ENCODE measurements around the gene MTHFD2L. TPM values are rescaled to one million over a fixed set of nuclear protein-coding genes. Genes with fewer than 3 reads are reported as not detected.

The MTHFD2L gene
- total RNA-seq, 1 donor from 2014 or later = 14.7 TPM

DNA sequence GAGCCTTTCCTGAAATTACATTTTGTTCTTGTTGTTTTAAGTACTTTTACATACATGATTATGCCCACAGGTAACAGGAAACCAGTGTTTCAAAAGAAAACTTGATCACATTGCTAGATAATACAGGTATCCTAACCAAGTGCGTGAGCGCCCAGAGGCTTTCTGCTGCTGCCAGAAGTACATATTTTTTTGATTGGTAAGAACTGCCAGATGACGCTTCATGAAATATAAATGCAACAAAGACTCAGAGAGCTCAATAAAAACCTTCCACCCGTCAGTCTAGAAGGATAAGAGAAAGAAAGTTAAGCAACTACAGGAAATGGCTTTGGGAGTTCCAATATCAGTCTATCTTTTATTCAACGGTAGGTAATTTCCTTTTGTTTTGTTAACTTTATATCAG, 150.3 kb downstream of the MTHFD2L start, which contains the start of gene EPGN:
TSS of gene EPGN (plus strand) at position 256 of the 400 bp plus-strand sequence. CDS start at position 320, 64 bp downstream.
- no peaks in the 10 kb centered on the region for H3K27me3 Mint-ChIP-seq (ENCODE audit: unreplicated experiment)
- H3K9me3 Mint-ChIP-seq (ENCODE audit: unreplicated experiment) = no peaks in the 10 kb centered on the region
- no peak for DNase-seq (ENCODE audit: extremely low spot score, unreplicated experiment)
- no peak within 1 kb of the TSS for H3K4me3 Mint-ChIP-seq (ENCODE audit: unreplicated experiment)
- H3K36me3 Mint-ChIP-seq (ENCODE audit: unreplicated experiment) = no peaks in the 10 kb centered on the region
- H3K4me1 Mint-ChIP-seq (ENCODE audit: unreplicated experiment) = peaks cover 2% of the 10 kb centered on the region
- H3K27ac Mint-ChIP-seq (ENCODE audit: unreplicated experiment) = no peak within 1 kb of the TSS
- TF ChIP-seq, protein P1, sequence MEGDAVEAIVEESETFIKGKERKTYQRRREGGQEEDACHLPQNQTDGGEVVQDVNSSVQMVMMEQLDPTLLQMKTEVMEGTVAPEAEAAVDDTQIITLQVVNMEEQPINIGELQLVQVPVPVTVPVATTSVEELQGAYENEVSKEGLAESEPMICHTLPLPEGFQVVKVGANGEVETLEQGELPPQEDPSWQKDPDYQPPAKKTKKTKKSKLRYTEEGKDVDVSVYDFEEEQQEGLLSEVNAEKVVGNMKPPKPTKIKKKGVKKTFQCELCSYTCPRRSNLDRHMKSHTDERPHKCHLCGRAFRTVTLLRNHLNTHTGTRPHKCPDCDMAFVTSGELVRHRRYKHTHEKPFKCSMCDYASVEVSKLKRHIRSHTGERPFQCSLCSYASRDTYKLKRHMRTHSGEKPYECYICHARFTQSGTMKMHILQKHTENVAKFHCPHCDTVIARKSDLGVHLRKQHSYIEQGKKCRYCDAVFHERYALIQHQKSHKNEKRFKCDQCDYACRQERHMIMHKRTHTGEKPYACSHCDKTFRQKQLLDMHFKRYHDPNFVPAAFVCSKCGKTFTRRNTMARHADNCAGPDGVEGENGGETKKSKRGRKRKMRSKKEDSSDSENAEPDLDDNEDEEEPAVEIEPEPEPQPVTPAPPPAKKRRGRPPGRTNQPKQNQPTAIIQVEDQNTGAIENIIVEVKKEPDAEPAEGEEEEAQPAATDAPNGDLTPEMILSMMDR (IDR thresholded peaks at IDR 0.05) = no peak

DNA sequence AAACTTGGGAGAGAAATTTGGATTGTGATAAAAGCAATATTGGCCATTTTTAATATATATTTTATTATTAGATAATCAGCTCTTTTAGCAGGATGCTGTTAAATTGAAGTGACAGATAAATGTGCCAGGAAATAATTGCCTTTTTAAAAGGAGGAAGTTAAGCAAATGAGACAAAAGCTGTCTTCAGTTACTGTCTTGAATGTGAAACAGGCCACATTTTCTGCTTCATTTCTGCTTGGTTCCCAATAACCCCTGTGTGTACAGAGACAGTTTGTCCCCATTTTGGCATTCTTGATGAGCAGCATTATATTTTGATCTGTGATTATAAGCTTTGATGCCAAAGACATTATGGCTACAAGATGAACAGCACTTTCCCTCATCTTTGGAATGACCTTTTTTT, 151.3 kb downstream of the MTHFD2L start:
- H3K4me1 Mint-ChIP-seq (ENCODE audit: unreplicated experiment) = peaks cover 2% of the 10 kb centered on the region
- TF ChIP-seq, protein P1 (IDR thresholded peaks at IDR 0.05) = no peak
- no peak overlapping the region for H3K4me3 Mint-ChIP-seq (ENCODE audit: unreplicated experiment)
- H3K36me3 Mint-ChIP-seq (ENCODE audit: unreplicated experiment) = no peaks in the 10 kb centered on the region
- no peaks in the 10 kb centered on the region for H3K27me3 Mint-ChIP-seq (ENCODE audit: unreplicated experiment)
- DNase-seq (ENCODE audit: extremely low spot score, unreplicated experiment) = no peak
- H3K27ac Mint-ChIP-seq (ENCODE audit: unreplicated experiment) = no peak overlapping the region
- no peaks in the 10 kb centered on the region for H3K9me3 Mint-ChIP-seq (ENCODE audit: unreplicated experiment)

DNA sequence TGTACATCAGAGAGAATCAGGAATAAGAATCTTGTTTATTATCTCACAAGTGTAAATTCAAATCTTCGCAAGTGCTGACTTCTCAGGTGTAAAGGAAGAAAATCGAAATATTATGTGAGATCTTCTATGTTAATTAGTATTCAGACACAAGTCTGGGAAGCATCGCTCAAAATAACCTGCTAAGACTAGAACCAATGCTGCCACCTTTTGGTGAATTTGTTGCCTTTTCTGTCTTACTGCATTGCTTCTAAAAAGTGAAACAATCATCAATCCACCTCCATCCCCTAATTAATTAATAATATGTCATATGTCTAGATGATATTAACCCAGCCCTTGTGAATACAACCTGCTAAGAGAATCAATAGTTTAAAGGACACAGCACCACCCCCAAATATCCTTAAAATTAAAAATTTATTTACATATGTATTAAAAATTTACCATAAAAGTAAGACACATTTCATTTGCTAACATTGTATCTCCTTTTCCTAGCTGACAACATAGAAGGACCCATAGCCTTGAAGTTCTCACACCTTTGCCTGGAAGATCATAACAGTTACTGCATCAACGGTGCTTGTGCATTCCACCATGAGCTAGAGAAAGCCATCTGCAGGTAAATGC, 153.9 kb downstream of the MTHFD2L start:
- no peaks in the 10 kb centered on the region for H3K36me3 Mint-ChIP-seq (ENCODE audit: unreplicated experiment)
- H3K27me3 Mint-ChIP-seq (ENCODE audit: unreplicated experiment) = no peaks in the 10 kb centered on the region
- no peak overlapping the region for H3K27ac Mint-ChIP-seq (ENCODE audit: unreplicated experiment)
- DNase-seq (ENCODE audit: extremely low spot score, unreplicated experiment) = no peak
- no peak overlapping the region for H3K4me3 Mint-ChIP-seq (ENCODE audit: unreplicated experiment)
- TF ChIP-seq, protein P1 (IDR thresholded peaks at IDR 0.05) = peak; percentile 82
- no peaks in the 10 kb centered on the region for H3K9me3 Mint-ChIP-seq (ENCODE audit: unreplicated experiment)
- peaks cover 8% of the 10 kb centered on the region for H3K4me1 Mint-ChIP-seq (ENCODE audit: unreplicated experiment)

DNA sequence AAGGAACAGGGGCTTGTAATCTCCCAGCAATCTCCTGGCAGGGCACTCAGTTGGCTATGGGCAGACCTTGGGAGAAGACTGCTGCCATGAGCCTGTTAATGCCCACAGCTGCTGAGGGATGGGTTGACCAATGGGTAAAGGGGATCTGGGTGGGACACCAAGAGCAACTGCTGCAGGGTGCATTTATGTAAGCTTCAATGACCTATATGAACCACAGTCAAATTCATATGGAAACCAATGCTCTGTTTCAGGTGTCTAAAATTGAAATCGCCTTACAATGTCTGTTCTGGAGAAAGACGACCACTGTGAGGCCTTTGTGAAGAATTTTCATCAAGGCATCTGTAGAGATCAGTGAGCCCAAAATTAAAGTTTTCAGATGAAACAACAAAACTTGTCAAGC, 156.4 kb downstream of the MTHFD2L start:
- TF ChIP-seq, protein P1 (IDR thresholded peaks at IDR 0.05) = no peak
- Mint-ChIP-seq H3K27me3 (ENCODE audit: unreplicated experiment) (no peaks in the 10 kb centered on the region), H3K9me3 (ENCODE audit: unreplicated experiment) (no peaks in the 10 kb centered on the region)

DNA sequence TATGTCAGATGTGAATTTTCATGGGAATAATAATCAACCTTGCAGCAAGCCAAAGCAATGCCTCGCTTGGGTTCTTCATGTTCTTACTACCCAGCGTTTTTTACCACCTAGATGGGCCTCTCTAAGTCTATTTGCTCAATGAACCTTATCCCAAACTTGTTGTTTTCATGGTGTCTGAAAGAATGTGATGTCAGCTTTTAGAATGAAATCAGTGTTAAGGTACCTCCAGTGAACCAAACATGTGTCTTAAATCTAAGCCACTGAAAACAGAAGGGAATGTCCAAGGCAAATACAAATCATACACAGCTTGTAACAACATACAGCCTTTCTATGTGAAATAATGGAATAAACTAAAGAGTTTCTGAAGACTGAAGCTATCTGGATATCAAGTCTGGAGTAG, 157.0 kb downstream of the MTHFD2L start:
- H3K27ac Mint-ChIP-seq (ENCODE audit: unreplicated experiment) = no peak overlapping the region
- H3K4me1 Mint-ChIP-seq (ENCODE audit: unreplicated experiment) = peaks cover 8% of the 10 kb centered on the region
- H3K9me3 Mint-ChIP-seq (ENCODE audit: unreplicated experiment) = no peaks in the 10 kb centered on the region
- no peak for DNase-seq (ENCODE audit: extremely low spot score, unreplicated experiment)
- H3K27me3 Mint-ChIP-seq (ENCODE audit: unreplicated experiment) = no peaks in the 10 kb centered on the region
- H3K4me3 Mint-ChIP-seq (ENCODE audit: unreplicated experiment) = no peak overlapping the region
- H3K36me3 Mint-ChIP-seq (ENCODE audit: unreplicated experiment) = no peaks in the 10 kb centered on the region
- TF ChIP-seq, protein P1 (IDR thresholded peaks at IDR 0.05) = no peak

More for the DNA sequence above, 156.4 kb downstream of the MTHFD2L start:
- Mint-ChIP-seq H3K27ac (ENCODE audit: unreplicated experiment) (no peak overlapping the region), H3K36me3 (ENCODE audit: unreplicated experiment) (no peaks in the 10 kb centered on the region), H3K4me1 (ENCODE audit: unreplicated experiment) (peaks cover 8% of the 10 kb centered on the region), H3K4me3 (ENCODE audit: unreplicated experiment) (no peak overlapping the region)
- no peak for DNase-seq (ENCODE audit: extremely low spot score, unreplicated experiment)

All from osteocyte (in vitro differentiated cells).